SK-N-SH (cell line): ENCODE results near the gene CLIC1. TPM values are rescaled to one million over a fixed set of nuclear protein-coding genes. Genes with fewer than 3 reads are reported as not detected.

Source experiments
- CTCF ChIA-PET: fragments of 300-600, 350-600 bp; formaldehyde crosslinking; extraction: SDS; loops from one replicate; lab custom pipeline; 2021; lab: Yijun Ruan, JAX
- POLR2A ChIA-PET: fragments of 350-600 bp; sonication (Branson Sonifier 250); formaldehyde crosslinking; extraction: SDS; loops from one replicate; lab custom pipeline; 2020; ENCODE audit warnings: antibody characterized with exemption, inconsistent platforms; lab: Yijun Ruan, JAX
- DNase-seq: peaks from one replicate; pipeline ENCODE4 v3.0.0; 2012
- H2AFZ ChIP-seq: fragments of 200-600 bp; sonication (generic); 2 replicates; pipeline ENCODE4 v1.8.1; 2016; ENCODE audit warnings: antibody characterized with exemption, mild to moderate bottlenecking, low read depth
- H3F3A ChIP-seq: fragments of 200-600 bp; sonication (generic); replicated peaks from 2 replicates; pipeline ENCODE3; 2016; ENCODE audit warnings: antibody characterized with exemption, mild to moderate bottlenecking; ENCODE audit not compliant: insufficient read depth
- H3K27ac ChIP-seq, 2 experiments: fragments of 200-500 bp in 1 of 2; fragments of 200-600 bp in 1 of 2; sonication (Bioruptor generic) in 1 of 2; sonication (generic), shearing (Covaris generic) in 1 of 2; 2 replicates each; pipeline versions ENCODE4 v1.5.1 to v1.6.1; 2014 to 2016; ENCODE audit warnings: low read depth in 2 of 2, inconsistent platforms in 1 of 2, low read length in 1 of 2, mild to moderate bottlenecking in 1 of 2, mixed read lengths in 1 of 2
- H3K27me3 ChIP-seq: fragments of 200-600 bp; sonication (generic), shearing (Covaris generic); 2 replicates; pipeline ENCODE4 v1.6.1; 2016; ENCODE audit warnings: mixed run types; ENCODE audit not compliant: insufficient read depth
- H3K36me3 ChIP-seq, 2 experiments: fragments of 200-500 bp in 1 of 2; fragments of 200-600 bp in 1 of 2; sonication (Bioruptor generic) in 1 of 2; sonication (generic) in 1 of 2; replicated peaks in 1 of 2; 2 replicates each; pipeline versions ENCODE3 to v1.5.1; 2014 to 2016; ENCODE audit warnings: low read length in 1 of 2, mild to moderate bottlenecking in 1 of 2; ENCODE audit not compliant: insufficient read depth in 2 of 2, control insufficient read depth in 1 of 2
- H3K4me1 ChIP-seq, 2 experiments: fragments of 200-500 bp in 1 of 2; fragments of 200-600 bp in 1 of 2; sonication (Bioruptor generic) in 1 of 2; sonication (generic), shearing (Covaris generic) in 1 of 2; 2 replicates each; pipeline versions ENCODE4 v1.5.1 to v1.6.1; 2014 to 2016; ENCODE audit warnings: low read depth in 1 of 2, low read length in 1 of 2, mixed run types in 1 of 2; ENCODE audit not compliant: insufficient read depth in 2 of 2, control insufficient read depth in 1 of 2
- H3K4me2 ChIP-seq: fragments of 200-600 bp; sonication (generic), shearing (Covaris generic); 2 replicates; pipeline ENCODE4 v1.6.1; 2017; ENCODE audit warnings: mixed run types
- H3K4me3 ChIP-seq, 2 experiments: fragments of 200-500 bp in 1 of 2; fragments of 200-600 bp in 1 of 2; sonication (Bioruptor generic) in 1 of 2; sonication (generic), shearing (Covaris generic) in 1 of 2; 2 replicates each; pipeline versions ENCODE4 v1.5.1 to v1.8.1; 2014 to 2016; ENCODE audit warnings: low read depth in 2 of 2, inconsistent platforms in 1 of 2, low read length in 1 of 2, mild to moderate bottlenecking in 1 of 2, mixed read lengths in 1 of 2, moderate library complexity in 1 of 2
- H3K79me2 ChIP-seq: fragments of 200-600 bp; sonication (generic); 2 replicates; pipeline ENCODE4 v1.8.1; 2017; ENCODE audit warnings: mild to moderate bottlenecking; ENCODE audit not compliant: insufficient read depth
- H3K9ac ChIP-seq: fragments of 200-600 bp; sonication (generic); 2 replicates; pipeline ENCODE4 v1.6.1; 2017; ENCODE audit warnings: mixed run types
- H3K9me2 ChIP-seq: fragments of 200-600 bp; sonication (generic); 2 replicates; pipeline ENCODE4 v1.6.1; 2017; ENCODE audit warnings: mixed run types
- H3K9me3 ChIP-seq: fragments of 200-600 bp; sonication (generic); 2 replicates; pipeline ENCODE4 v1.6.1; 2017; ENCODE audit warnings: mixed run types, mild to moderate bottlenecking, moderate library complexity
- H4K20me1 ChIP-seq: fragments of 200-600 bp; sonication (generic); 2 replicates; pipeline ENCODE4 v1.6.1; 2017; ENCODE audit warnings: mild to moderate bottlenecking, mixed run types; ENCODE audit not compliant: insufficient read depth
- CHD2 ChIP-seq: fragments of 150-350 bp; IDR thresholded peaks from 2 replicates; pipeline ENCODE4 v1.6.1; 2018; ENCODE audit warnings: low read length; ENCODE audit not compliant: partially characterized antibody
- EZH2phosphoT487 ChIP-seq: fragments of 200-600 bp; sonication (generic); IDR thresholded peaks from 2 replicates; pipeline ENCODE4 v1.6.1; 2017; ENCODE audit warnings: low read depth, mixed run types, mild to moderate bottlenecking, antibody characterized with exemption, moderate library complexity, borderline replicate concordance
- FOSL2 ChIP-seq: IDR thresholded peaks from 2 replicates; pipeline ENCODE4 v1.4.0; 2012; ENCODE audit warnings: low read depth, mild to moderate bottlenecking, moderate library complexity, borderline replicate concordance
- FOXJ3 ChIP-seq: sonication (generic); formaldehyde crosslinking; IDR thresholded peaks from 2 replicates; pipeline ENCODE4 v1.5.1; 2020; ENCODE audit warnings: mild to moderate bottlenecking, missing genetic modification reagents
- FOXM1 ChIP-seq: IDR thresholded peaks from 2 replicates; pipeline ENCODE4 v1.4.0; 2012; ENCODE audit warnings: low read depth, mild to moderate bottlenecking
- MEF2A ChIP-seq: IDR thresholded peaks from 2 replicates; pipeline ENCODE4 v1.4.0; 2012; ENCODE audit warnings: low read depth, borderline replicate concordance
- NFIC ChIP-seq: IDR thresholded peaks from 2 replicates; pipeline ENCODE4 v1.4.0; 2012; ENCODE audit warnings: borderline replicate concordance
- POLR2AphosphoS5 ChIP-seq: IDR thresholded peaks from 2 replicates; pipeline ENCODE4 v1.6.1; 2012; ENCODE audit warnings: low read depth, low read length
- RAD21 ChIP-seq: IDR thresholded peaks from 2 replicates; pipeline ENCODE4 v1.6.1; 2012; ENCODE audit warnings: mild to moderate bottlenecking, low read length
- RCOR1 ChIP-seq: fragments of 150-350 bp; IDR thresholded peaks from 2 replicates; pipeline ENCODE4 v1.6.1; 2017; ENCODE audit warnings: antibody characterized with exemption, low read length
- RFX5 ChIP-seq: IDR thresholded peaks from 2 replicates; pipeline ENCODE4 v1.6.1; 2012; ENCODE audit warnings: mild to moderate bottlenecking, improper control_type of control experiment, low read length
- RXRA ChIP-seq: IDR thresholded peaks from 2 replicates; pipeline ENCODE4 v1.4.0; 2012; ENCODE audit warnings: low read depth, mild to moderate bottlenecking, borderline replicate concordance
- SIN3A ChIP-seq: IDR thresholded peaks from 2 replicates; pipeline ENCODE4 v1.6.1; 2012; ENCODE audit warnings: low read depth, mild to moderate bottlenecking, low read length, moderate library complexity, borderline replicate concordance
- SMC3 ChIP-seq: IDR thresholded peaks from 2 replicates; pipeline ENCODE4 v1.6.1; 2012; ENCODE audit warnings: low read depth, low read length, improper control_type of control experiment
- WGBS: methylation state at CpG from one replicate; pipeline ENCODE4 v1.1.6; 2017; ENCODE audit warnings: low lambda C conversion rate; 5-methylcytosine and 5-hydroxymethylcytosine counted together
- polyA plus RNA-seq, 3 experiments: library from polyadenylated mRNA; depleted of rRNA; stranded (reverse); fragments of >200 nt; gene quantifications; 2 replicates each; pipeline ENCODE4 v1.2.3, GENCODE V29; 2012

Gene CLIC1
- polyA plus RNA-seq, 1 of the 3 experiments (the other 2 are of a cell fraction), result 520 TPM

DNA sequence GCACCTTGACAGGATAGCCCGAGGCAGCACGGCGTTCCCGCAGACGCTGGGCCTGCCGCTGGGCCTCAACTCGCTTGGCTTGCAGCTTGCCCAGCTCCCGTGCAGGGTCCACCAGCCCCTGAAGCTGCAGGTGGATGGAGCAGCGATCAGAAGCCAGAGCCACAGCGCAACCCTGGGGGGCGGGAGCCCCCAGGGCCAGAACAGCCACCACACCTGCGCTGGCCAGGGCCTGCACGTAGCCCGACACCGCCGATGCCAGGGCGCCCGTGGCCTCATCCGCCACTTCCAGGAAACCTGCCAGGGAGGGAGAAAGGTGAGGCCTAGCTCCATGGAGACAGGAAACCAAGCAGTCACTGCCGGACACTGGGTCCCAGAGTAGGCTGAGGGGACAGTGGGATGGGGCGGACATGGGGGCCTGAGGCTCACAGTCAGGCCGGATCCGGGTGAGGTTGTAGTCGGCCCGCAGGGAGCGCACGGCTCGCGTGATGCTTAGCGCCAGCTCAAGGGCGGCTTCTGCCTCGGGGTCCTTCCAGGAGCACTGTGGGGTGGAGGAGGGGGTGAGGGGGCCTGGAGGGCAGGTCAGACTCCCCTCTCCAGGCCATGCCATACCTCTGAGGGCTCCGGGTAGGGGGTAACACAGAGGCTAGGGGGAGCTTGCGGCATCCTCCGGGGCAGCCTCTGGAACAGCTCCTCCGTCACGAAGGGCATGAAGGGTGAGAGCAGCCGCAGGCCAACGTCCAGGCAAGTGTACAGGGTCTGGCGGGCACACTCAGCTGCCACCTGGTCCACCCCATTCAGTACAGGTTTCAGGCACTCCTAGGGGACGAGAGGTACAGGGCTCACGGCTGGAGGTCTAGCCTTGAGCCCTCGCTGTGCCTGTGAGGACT lies 42.9 kb upstream of the CLIC1 start:
- Histone ChIP-seq H3K9me2 (no peaks in the 10 kb centered on the region), H3K4me1 (peaks cover 9 to 10% of the 10 kb centered on the region in 2 experiments; a peak in 2 of 4 replicates), H3K27ac (no peak overlapping the region), H2AFZ (no peak overlapping the region), H3F3A (peaks cover 3% of the 10 kb centered on the region), H3K4me2 (no peak overlapping the region), H3K9me3 (no peaks in the 10 kb centered on the region), H3K9ac (no peak overlapping the region), H3K79me2 (no peaks in the 10 kb centered on the region), H3K27me3 (no peaks in the 10 kb centered on the region), H3K36me3 (peaks cover 6 to 51% of the 10 kb centered on the region in 2 experiments), H3K4me3 (no peak overlapping the region), H4K20me1 (no peaks in the 10 kb centered on the region)
- ChIA-PET POLR2A (interaction anchor here (0.8 kb wide), 1 partner anchor 12 kb away, joined by 3 read pairs; no protein-coding TSS in a partner anchor), CTCF (interaction anchor here (1.3 to 9.9 kb wide), 4 partner anchors 9 to 269 kb away, joined by 4 to 62 read pairs (median 6); no protein-coding TSS in a partner anchor)
- WGBS, result 90% methylated on average over 31 of the region's 43 CpGs
- TF ChIP-seq FOXJ3 (CRISPR knock-in tag), result no peak
- TF ChIP-seq RAD21, result no peak
- TF ChIP-seq FOXM1, result no peak
- TF ChIP-seq FOSL2, result no peak
- no peak for TF ChIP-seq RXRA
- no peak for TF ChIP-seq SMC3
- no peak for TF ChIP-seq NFIC
- TF ChIP-seq RCOR1, result no peak
- TF ChIP-seq POLR2AphosphoS5, result no peak
- TF ChIP-seq CHD2, result no peak
- no peak for TF ChIP-seq RFX5
- DNase-seq, result no peak

DNA sequence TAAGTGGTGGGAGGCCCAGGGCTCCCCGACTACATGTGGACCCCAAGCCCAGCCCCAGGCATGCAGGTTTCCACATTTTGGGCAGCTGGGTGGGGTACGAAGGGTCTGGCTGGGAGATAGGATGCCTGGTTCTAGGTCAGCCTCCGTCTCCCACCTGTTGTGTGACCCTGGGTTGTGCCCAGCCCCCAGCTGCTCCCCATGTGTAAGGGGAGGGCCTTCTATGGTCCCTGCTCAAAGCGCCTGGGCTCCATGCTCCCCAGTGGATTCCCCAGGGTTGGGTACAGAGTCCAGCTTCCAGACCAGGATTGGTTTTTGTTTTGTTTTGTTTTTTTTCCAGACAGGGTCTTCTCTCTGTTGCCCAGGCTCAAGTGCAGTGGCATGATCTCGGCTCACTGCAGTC lies 41.9 kb upstream of the CLIC1 start:
- H3K9me3 ChIP-seq, result no peaks in the 10 kb centered on the region
- H3F3A ChIP-seq, result peaks cover 3% of the 10 kb centered on the region
- no peak overlapping the region for H3K27ac ChIP-seq
- H3K79me2 ChIP-seq, result no peaks in the 10 kb centered on the region
- no peak overlapping the region for H3K4me2 ChIP-seq
- no peak for DNase-seq
- no peaks in the 10 kb centered on the region for H4K20me1 ChIP-seq
- no peaks in the 10 kb centered on the region for H3K27me3 ChIP-seq
- H3K4me3 ChIP-seq, result no peak overlapping the region
- H3K9ac ChIP-seq, result no peak overlapping the region
- peaks cover 2 to 45% of the 10 kb centered on the region in 2 experiments for H3K36me3 ChIP-seq
- peaks cover 9 to 10% of the 10 kb centered on the region in 2 experiments; a peak in 2 of 4 replicates for H3K4me1 ChIP-seq
- H3K9me2 ChIP-seq, result no peaks in the 10 kb centered on the region
- POLR2A ChIA-PET, result no interaction called here
- no peak overlapping the region for H2AFZ ChIP-seq
- TF ChIP-seq MEF2A (no peak), SIN3A (no peak), EZH2phosphoT487 (no peak)
- CTCF ChIA-PET, result interaction anchor here (0.9 to 9.9 kb wide), 6 partner anchors 7 to 197 kb away, joined by 3 to 62 read pairs (median 4); no protein-coding TSS in a partner anchor
- WGBS, result 100% methylated on average over 1 of the region's 5 CpGs
